Hepatocyte (in vitro differentiated cells): ENCODE results near the gene TFCP2. TPM values are rescaled to one million over a fixed set of nuclear protein-coding genes. Genes with fewer than 3 reads are reported as not detected.

Experiments used
- DNase-seq: peaks from one replicate; pipeline ENCODE4 v3.0.0-alpha.2; 2016; ENCODE audit warnings: low spot score
- H2AFZ ChIP-seq: fragments of 200-600 bp; sonication (generic); 2 replicates; pipeline ENCODE4 v1.6.0; 2016; ENCODE audit warnings: antibody characterized with exemption, mild to moderate bottlenecking
- H3K27ac ChIP-seq: fragments of 200-600 bp; sonication (generic); 2 replicates; pipeline ENCODE4 v1.5.1; 2016; ENCODE audit warnings: mild to moderate bottlenecking
- H3K27me3 ChIP-seq: fragments of 200-600 bp; sonication (generic); 2 replicates; pipeline ENCODE4 v1.6.1; 2016
- H3K36me3 ChIP-seq: fragments of 200-600 bp; sonication (generic); replicated peaks from 2 replicates; pipeline ENCODE4 v1.5.1; 2016; ENCODE audit warnings: low read depth; ENCODE audit not compliant: insufficient read depth
- H3K4me1 ChIP-seq: fragments of 200-600 bp; sonication (generic); 2 replicates; pipeline ENCODE4 v1.5.1; 2016; ENCODE audit warnings: mild to moderate bottlenecking, moderate library complexity; ENCODE audit not compliant: insufficient read depth
- H3K4me2 ChIP-seq: fragments of 200-600 bp; sonication (generic); 2 replicates; pipeline ENCODE4 v1.6.0; 2016
- H3K4me3 ChIP-seq: fragments of 200-600 bp; sonication (generic); 2 replicates; pipeline ENCODE4 v1.5.1; 2016; ENCODE audit warnings: mild to moderate bottlenecking
- H3K79me2 ChIP-seq: fragments of 200-600 bp; sonication (generic); 2 replicates; pipeline ENCODE4 v1.6.0; 2017; ENCODE audit warnings: mild to moderate bottlenecking
- H3K9me2 ChIP-seq: fragments of 200-600 bp; sonication (generic); replicated peaks from 2 replicates; pipeline ENCODE4 v1.6.0; 2017; ENCODE audit warnings: mild to moderate bottlenecking; ENCODE audit not compliant: insufficient read depth
- H3K9me3 ChIP-seq: fragments of 200-600 bp; sonication (generic); 2 replicates; pipeline ENCODE4 v1.5.1; 2016; ENCODE audit warnings: low read depth, mild to moderate bottlenecking
- H4K20me1 ChIP-seq: fragments of 200-600 bp; sonication (generic); 2 replicates; pipeline ENCODE4 v1.6.0; 2016; ENCODE audit warnings: mild to moderate bottlenecking; ENCODE audit not compliant: insufficient read depth, poor library complexity, severe bottlenecking
- EZH2 ChIP-seq: fragments of 200-600 bp; sonication (generic); IDR thresholded peaks from 2 replicates; pipeline ENCODE4 v1.6.1; 2016; ENCODE audit warnings: antibody characterized with exemption, mild to moderate bottlenecking, borderline replicate concordance
- EZH2phosphoT487 ChIP-seq: fragments of 200-600 bp; sonication (generic); IDR thresholded peaks from one replicate; pipeline ENCODE4 v1.6.1; 2018; ENCODE audit warnings: antibody characterized with exemption, mild to moderate bottlenecking, low read depth, moderate library complexity; ENCODE audit not compliant: unreplicated experiment, severe bottlenecking
- whole genome bisulfite sequencing: methylation state at CpG from one replicate; pipeline ENCODE4 v1.1.6; 2016; ENCODE audit warnings: low lambda C conversion rate; ENCODE audit errors: missing lambda C conversion rate; 5-methylcytosine and 5-hydroxymethylcytosine counted together
- polyA plus RNA-seq: library from polyadenylated mRNA; unstranded; fragments of >200 nt; fragmentation: Nextera tagmentation; extraction: Ambion mirVana; gene quantifications from 2 replicates; pipeline ENCODE4 v1.2.1, GENCODE V29; 2016
- total RNA-seq: library from RNA; depleted of rRNA; stranded (reverse); fragments of >200 nt; gene quantifications from 2 replicates; pipeline ENCODE4 v1.2.3, GENCODE V29; 2014
- TF ChIP-seq, protein P1 (sequence below): fragments of 200-600 bp; sonication (generic); IDR thresholded peaks from 2 replicates; pipeline ENCODE4 v1.5.1; 2016; ENCODE audit warnings: antibody characterized with exemption, mild to moderate bottlenecking; ENCODE audit not compliant: poor library complexity

The TFCP2 gene
- total and polyA plus RNA-seq, 2 experiments from 2014 or later, result 6.9 to 10.4 TPM

DNA sequence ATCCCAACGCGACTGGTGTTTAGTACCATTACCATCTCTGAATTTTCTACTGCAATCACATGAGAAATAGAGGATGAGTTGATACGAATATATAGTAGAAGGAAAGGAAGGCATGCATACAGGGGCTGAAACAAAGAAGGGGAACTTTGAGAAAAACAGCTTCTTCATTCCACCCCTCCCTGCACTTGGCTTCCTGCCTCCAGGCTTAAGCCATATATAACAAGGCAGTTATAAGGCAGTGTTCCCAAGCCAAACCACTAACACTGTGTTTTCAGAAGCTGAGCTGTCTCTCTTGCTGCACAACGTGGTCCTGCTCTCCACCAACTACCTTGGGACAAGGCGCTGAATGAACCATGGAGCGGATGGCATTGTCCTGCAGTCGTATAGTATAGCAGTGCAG lies 113.8 kb downstream of the TFCP2 start:
- no peaks in the 10 kb centered on the region for H3K9me2 ChIP-seq
- H4K20me1 ChIP-seq, result no peaks in the 10 kb centered on the region
- no peaks in the 10 kb centered on the region for H3K79me2 ChIP-seq
- H3K4me2 ChIP-seq, result no peak overlapping the region
- no peaks in the 10 kb centered on the region for H3K9me3 ChIP-seq
- no peak overlapping the region for H3K4me3 ChIP-seq
- 97% methylated on average over 7 of the region's 7 CpGs for WGBS
- H3K36me3 ChIP-seq, result no peaks in the 10 kb centered on the region
- no peaks in the 10 kb centered on the region for H3K27me3 ChIP-seq
- no peak overlapping the region for H3K27ac ChIP-seq
- H3K4me1 ChIP-seq, result no peaks in the 10 kb centered on the region
- no peak for DNase-seq
- H2AFZ ChIP-seq, result no peak overlapping the region
- no peak for TF ChIP-seq EZH2

DNA sequence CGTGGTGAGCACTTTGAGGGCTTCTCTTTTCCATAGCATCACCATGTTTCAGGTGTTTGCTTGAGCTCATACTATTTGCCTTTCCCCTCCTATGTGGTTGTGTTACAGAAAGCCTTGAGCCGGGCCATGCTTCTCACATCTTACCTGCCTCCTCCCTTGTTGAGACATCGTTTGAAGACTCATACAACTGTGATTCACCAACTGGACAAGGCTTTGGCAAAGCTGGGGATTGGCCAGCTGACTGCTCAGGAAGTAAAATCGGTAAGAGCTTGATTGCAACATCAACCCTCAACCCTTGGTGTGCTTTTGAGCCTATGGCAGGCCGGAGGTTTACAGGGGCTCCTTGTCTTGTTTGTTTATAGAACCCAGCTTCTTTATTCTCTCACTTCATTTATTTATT lies 116.7 kb downstream of the TFCP2 start:
- H3K9me3 ChIP-seq, result no peaks in the 10 kb centered on the region
- no peaks in the 10 kb centered on the region for H3K36me3 ChIP-seq
- no peaks in the 10 kb centered on the region for H3K4me1 ChIP-seq
- H3K27me3 ChIP-seq, result no peaks in the 10 kb centered on the region
- H3K4me2 ChIP-seq, result no peak overlapping the region
- H3K9me2 ChIP-seq, result no peaks in the 10 kb centered on the region
- H3K4me3 ChIP-seq, result no peak overlapping the region
- TF ChIP-seq EZH2 (no peak), EZH2phosphoT487 (no peak)
- TF ChIP-seq, protein P1, sequence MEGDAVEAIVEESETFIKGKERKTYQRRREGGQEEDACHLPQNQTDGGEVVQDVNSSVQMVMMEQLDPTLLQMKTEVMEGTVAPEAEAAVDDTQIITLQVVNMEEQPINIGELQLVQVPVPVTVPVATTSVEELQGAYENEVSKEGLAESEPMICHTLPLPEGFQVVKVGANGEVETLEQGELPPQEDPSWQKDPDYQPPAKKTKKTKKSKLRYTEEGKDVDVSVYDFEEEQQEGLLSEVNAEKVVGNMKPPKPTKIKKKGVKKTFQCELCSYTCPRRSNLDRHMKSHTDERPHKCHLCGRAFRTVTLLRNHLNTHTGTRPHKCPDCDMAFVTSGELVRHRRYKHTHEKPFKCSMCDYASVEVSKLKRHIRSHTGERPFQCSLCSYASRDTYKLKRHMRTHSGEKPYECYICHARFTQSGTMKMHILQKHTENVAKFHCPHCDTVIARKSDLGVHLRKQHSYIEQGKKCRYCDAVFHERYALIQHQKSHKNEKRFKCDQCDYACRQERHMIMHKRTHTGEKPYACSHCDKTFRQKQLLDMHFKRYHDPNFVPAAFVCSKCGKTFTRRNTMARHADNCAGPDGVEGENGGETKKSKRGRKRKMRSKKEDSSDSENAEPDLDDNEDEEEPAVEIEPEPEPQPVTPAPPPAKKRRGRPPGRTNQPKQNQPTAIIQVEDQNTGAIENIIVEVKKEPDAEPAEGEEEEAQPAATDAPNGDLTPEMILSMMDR, result no peak
- DNase-seq, result no peak
- H4K20me1 ChIP-seq, result no peaks in the 10 kb centered on the region
- no peak overlapping the region for H2AFZ ChIP-seq
- H3K27ac ChIP-seq, result no peak overlapping the region
- H3K79me2 ChIP-seq, result no peaks in the 10 kb centered on the region
- 99% methylated on average over 5 of the region's 5 CpGs for WGBS

DNA sequence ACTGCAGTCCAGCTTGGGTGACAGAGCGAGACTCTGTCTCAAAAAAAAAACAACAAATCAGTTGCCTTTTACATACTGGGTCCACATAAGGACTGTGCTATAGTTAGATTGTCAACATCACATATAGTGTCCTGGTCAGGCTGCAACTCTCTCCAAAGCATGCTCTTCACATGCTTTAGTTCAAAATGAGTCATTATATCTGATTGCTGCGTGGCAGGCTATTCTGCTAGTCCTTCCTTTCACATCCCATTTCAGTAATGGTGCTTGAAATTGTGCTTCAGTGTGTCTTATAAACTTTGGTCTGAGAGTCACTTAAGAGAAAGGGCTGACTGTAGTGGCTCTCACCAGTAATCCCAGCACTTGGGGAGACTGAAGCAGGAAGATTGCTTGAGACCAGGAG lies 117.9 kb downstream of the TFCP2 start:
- no peak overlapping the region for H3K27ac ChIP-seq
- WGBS, result 90% methylated on average over 2 of the region's 2 CpGs
- H3K27me3 ChIP-seq, result no peaks in the 10 kb centered on the region
- H3K9me3 ChIP-seq, result no peaks in the 10 kb centered on the region
- no peaks in the 10 kb centered on the region for H4K20me1 ChIP-seq
- no peaks in the 10 kb centered on the region for H3K36me3 ChIP-seq
- no peak overlapping the region for H3K4me2 ChIP-seq
- TF ChIP-seq, protein P1, result no peak
- no peak for TF ChIP-seq EZH2
- TF ChIP-seq EZH2phosphoT487, result no peak
- H3K4me1 ChIP-seq, result no peaks in the 10 kb centered on the region
- H3K4me3 ChIP-seq, result no peak overlapping the region
- no peak overlapping the region for H2AFZ ChIP-seq
- no peaks in the 10 kb centered on the region for H3K9me2 ChIP-seq
- H3K79me2 ChIP-seq, result peaks cover 12% of the 10 kb centered on the region
- no peak for DNase-seq

DNA sequence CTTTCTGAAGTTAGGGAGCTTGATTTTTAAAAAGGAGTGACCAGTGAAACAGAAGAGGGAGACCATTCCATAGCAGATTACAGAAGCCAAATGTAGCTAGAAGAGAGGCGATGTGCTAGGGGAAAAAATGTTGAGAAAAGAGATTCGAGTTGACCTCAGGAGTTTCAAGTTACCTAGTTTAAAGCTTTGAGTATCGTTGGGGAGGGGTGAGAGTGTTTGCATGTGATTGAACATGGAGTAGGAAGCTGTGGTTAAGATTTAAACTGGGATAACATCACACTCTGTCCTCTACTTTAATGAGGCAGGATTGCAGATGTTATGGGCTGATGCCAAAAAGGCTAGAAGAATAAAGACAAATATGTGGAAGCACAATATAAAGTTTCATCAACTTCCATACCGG lies 121.1 kb downstream of the TFCP2 start:
- no peak for DNase-seq
- Histone ChIP-seq H3K4me2 (no peak overlapping the region), H3K4me1 (peaks cover 8% of the 10 kb centered on the region), H2AFZ (no peak overlapping the region), H3K9me2 (no peaks in the 10 kb centered on the region), H3K27me3 (no peaks in the 10 kb centered on the region), H3K27ac (no peak overlapping the region), H3K4me3 (no peak overlapping the region), H3K79me2 (peaks cover 31% of the 10 kb centered on the region), H3K9me3 (no peaks in the 10 kb centered on the region), H4K20me1 (no peaks in the 10 kb centered on the region), H3K36me3 (no peaks in the 10 kb centered on the region)
- TF ChIP-seq EZH2phosphoT487, result no peak
- TF ChIP-seq, protein P1, result no peak
- TF ChIP-seq EZH2, result no peak
- WGBS, result 72% methylated on average over 4 of the region's 4 CpGs
